NCI-H82 (cell line): ENCODE data around the gene ASTN2.

ENCODE experiments used
- DNase-seq: peaks from one replicate; lab custom pipeline; 2025; lab: John Stamatoyannopoulos, UW

Gene ASTN2

GRCh38 chr9:116422119-116422979 is 992.5 kb downstream of the ASTN2 start:
- no peak for DNase-seq

GRCh38 chr9:116420993-116421538 is 993.8 kb downstream of the ASTN2 start:
- no peak for DNase-seq

DNA sequence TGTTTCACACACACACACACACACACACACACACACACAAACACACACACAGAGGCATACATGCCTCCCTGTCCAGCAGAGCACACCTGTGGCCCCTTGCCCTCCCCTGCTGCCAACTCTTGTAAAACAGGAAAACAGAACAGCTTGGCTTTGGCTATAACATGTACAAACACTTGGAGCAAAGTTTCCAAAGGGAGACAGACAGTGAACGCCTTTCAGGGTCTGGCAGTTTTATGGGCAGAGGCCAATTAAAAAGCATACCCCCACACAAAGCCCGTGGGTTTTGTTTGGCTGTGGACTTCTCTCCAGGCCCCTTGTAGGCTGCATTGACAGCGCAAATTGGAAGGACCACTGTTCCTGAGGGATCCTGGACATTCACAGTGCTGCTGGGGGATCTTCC is 995.7 kb downstream of the ASTN2 start:
- no peak for DNase-seq

- DNase-seq: no peak
Measured at GRCh38 chr9:116417464-116417863, 997.4 kb downstream of the ASTN2 start.

DNA sequence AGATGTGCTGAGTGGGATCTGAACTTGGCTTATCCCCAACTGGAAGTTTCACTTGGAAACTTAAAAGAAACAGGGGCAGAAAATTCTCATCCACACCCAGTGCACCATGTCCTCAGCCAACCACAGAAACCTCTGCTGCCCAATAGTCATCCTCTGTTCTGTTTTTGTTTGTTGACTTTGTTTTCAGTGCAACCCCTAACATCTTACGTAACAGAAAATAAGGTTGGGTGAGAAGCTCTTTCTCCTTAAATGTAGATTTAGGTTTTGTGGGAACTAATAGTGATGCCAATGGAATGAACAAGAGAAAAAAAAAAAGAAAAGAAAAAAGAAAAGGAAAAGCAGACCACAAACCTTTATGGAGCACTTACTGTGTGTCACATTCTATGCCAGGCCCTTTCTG is 998.4 kb downstream of the ASTN2 start:
- no peak for DNase-seq

- no peak for DNase-seq
Measured at GRCh38 chr9:116414374-116414773, 1000.5 kb downstream of the ASTN2 start.

DNA sequence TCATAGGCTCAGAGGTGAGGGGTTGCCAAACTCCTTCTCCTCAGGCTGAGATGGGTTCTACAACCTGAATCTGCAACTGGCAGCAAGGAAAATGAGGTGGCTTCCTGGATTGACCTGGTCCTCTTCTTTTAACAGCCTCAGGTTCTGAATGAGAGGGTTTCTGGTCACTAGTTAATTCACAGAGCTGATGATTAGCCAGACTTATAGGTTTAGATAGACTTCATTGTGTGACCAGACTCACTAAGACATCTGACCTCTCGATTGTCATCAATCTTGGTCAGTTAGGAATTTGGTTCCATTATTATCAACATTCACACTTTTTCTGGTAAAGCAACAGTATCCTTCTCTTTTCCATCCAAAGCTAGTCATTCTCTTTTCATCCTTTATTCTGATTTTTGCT is 1003.4 kb downstream of the ASTN2 start:
- no peak for DNase-seq

DNA sequence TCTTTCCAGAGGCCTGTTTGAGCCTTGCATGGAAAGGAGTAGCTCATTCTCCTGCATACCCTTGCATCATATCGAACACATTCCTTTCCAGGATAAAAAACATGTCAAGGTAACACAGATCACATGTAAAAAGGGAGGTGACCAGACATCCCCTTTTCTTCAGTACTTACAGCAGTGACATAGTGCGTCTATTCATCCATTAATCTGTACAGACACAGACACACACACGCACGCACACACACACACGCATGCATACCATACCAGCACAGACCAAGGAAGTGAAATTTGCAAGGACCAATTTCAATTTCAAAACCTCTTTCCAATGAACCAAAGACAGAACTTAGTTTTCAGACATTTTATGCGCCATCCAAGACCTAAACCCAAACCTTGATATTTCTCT is 1005.2 kb downstream of the ASTN2 start:
- DNase-seq: no peak

GRCh38 chr9:116409129-116409528 is 1005.7 kb downstream of the ASTN2 start:
- DNase-seq: no peak

GRCh38 chr9:116406469-116406868 is 1008.4 kb downstream of the ASTN2 start:
- DNase-seq: no peak

GRCh38 chr9:116405321-116405720 is 1009.5 kb downstream of the ASTN2 start:
- DNase-seq: no peak

DNA sequence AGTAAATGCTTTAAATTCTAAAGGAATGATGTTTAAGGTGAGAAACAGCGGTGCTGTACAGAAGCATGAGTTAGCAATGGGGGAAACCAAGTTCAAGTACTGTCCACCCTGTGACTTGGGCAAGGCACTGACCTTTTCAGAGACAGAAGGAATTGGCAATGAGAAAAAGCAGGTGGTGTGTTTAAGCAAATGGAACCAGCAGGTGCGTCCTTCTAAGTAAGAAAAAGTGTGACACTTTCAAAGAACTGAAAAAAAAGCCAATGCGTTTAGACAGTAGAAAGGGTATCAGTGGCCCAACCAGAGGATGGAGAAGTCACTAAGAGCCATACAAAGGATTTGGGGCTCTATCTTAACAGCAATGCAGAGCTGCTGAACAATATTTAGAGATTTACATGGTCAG is 1010.6 kb downstream of the ASTN2 start:
- no peak for DNase-seq

DNA sequence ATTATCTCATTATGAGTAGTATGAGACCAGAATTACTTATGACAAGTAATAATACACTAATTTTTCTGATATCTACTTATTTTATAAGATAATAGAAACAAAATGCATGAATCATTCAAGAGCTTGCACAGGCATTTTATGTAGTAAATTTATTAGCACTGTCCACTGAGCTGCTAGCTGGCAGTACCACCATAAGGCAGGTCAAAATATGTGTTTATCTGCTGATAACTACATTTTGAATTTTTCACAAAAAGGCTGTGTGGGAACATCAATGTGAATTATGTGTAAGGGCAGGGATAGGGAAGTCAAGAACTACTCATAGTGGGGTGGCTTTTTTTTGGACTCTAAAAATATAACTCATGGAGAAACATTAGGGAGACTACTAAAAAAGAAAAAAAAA is 1011.7 kb downstream of the ASTN2 start:
- no peak for DNase-seq

DNA sequence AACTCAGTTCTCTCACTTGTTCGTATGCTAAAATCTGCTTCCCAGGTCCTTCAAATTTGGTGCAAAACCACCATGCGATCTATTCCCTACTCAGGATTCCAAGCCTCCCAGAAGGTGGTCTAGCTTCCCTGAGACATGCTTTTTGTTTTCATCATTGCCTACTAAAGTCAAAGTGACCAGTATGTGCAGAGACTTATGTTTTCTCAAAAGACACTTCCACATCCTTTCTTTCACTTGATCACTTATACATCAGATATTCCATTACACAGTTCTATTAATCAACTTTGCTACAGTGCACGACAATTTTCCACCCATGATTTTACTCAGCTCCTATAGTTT is 1019.2 kb downstream of the ASTN2 start:
- DNase-seq: no peak

DNA sequence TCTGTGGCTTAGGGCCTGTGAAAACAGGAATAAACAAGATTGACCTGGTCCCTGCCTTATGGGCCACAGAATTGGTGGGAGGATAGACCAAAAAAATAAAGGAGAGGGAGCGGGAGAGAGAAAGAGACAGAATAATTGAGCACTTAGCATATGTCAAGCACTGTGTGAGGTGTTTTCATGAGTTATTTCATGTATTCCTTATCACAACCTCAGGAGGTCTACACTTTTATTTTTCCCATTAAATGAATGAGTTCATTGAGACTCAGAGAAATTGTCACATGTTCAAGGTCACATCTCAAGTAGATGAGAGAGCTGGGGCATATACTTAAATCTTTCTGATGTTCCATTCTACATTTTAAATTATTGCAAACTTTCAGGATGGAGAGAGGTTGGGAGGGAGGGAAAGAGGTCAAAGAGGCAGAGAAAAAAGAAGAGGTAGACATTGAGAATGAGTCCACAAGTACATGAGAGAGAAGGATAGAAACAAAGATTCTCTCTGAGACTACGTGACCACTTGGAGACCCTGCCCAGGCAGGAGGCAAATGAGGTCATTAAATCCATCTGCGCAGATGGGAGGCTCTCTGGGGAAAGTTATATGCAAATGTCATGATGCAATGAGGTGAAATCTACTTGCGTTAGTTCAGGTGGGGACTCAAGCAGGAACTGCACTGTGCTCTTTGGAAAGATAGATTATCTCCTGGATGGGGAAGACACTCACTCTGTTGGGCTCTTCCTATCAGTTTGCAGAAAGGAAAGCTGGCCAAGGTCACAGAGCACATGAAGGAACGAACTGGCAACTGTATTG is 1019.8 kb downstream of the ASTN2 start:
- peak; percentile 63 for DNase-seq

GRCh38 chr9:116394070-116394469 is 1020.8 kb downstream of the ASTN2 start:
- no peak for DNase-seq

DNA sequence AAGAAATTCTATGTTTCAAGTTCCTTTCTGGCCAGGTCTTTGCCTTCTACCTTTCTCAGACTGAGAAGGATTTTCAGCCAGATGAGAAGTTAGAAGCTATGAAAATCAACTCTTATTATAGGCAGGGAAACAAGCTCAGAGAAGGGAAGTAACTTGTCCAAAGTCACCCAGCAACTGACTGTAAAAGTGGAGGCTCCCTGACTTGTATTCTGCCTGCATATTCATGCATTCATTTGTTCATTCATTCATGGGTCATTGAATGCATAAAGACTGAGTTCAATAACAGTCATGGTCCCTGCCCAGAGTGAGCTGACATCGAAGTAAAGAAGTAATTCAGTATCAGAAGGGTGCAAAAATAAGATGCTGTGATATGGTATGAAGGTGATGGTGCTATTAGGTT is 1021.7 kb downstream of the ASTN2 start:
- DNase-seq: no peak

- DNase-seq: no peak
Measured at GRCh38 chr9:116391306-116391900, 1023.5 kb downstream of the ASTN2 start.

GRCh38 chr9:116390303-116391228 is 1024.3 kb downstream of the ASTN2 start:
- peak; percentile 97 for DNase-seq

- DNase-seq: no peak
Measured at GRCh38 chr9:116389541-116390302, 1025.1 kb downstream of the ASTN2 start.
